GM12873 (cell line): ENCODE measurements around the gene ENTPD2.

Source experiments
- TF ChIP-seq, protein P1 (sequence below): IDR thresholded peaks from 2 replicates; pipeline ENCODE4 v1.5.1; 2012; ENCODE audit warnings: low read depth, mild to moderate bottlenecking, moderate library complexity, low read length, control low read depth; ENCODE audit not compliant: insufficient read depth; ENCODE audit errors: missing control alignments

Gene ENTPD2

DNA sequence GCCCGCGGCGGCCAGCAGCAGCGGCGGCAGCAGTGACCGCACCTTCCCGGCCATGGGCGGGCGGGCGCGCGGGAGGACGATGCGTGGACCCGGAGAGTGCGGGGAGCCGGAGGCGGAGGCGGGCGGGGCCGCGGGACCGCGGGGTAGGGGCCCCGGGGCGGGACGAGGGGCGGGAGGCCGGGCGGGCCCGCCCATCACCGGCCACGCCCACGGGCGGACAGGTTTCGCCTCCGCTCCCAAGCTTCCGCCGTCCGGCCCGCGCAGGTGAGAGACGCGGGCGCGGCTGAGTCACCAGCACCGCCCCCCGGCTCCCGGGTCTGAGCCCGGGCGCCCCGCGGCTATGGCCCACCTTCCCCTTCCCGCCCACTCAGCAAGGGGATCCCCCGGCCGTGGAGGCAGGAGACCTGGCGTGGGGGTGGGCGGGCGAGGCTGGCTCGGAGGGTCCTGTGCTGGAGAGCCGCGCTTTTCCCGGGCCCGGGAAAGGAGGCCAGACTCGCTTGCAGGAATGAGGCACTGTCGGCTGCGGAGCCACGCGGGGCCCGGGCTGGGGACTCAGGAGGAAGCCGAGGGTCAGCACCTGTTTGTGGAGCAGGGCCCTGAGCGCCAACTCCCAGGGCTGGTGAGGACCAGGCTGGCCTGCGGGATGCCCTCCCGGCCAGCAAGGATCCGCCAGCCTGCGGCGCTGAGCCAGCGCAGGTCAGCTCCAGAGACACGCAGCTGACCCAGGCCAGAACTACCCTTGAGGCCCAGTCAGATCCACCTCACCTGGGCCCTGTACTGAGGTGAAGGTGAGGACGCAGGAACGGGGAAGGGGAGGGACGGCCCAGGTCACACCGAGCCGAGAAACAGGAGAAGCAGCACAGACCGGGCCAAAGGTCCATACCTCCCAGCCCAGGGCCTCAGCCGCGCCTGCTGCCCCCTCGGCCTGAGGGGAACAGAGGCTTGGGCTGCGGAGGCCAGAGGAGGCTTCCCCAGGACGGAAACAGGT, at the start of gene ENTPD2:
Gene ENTPD2, minus strand, starts transcription at position 118 of the 988 bp plus-strand sequence. Its CDS starts 64 bp downstream, at position 54.
- TF ChIP-seq, protein P1, sequence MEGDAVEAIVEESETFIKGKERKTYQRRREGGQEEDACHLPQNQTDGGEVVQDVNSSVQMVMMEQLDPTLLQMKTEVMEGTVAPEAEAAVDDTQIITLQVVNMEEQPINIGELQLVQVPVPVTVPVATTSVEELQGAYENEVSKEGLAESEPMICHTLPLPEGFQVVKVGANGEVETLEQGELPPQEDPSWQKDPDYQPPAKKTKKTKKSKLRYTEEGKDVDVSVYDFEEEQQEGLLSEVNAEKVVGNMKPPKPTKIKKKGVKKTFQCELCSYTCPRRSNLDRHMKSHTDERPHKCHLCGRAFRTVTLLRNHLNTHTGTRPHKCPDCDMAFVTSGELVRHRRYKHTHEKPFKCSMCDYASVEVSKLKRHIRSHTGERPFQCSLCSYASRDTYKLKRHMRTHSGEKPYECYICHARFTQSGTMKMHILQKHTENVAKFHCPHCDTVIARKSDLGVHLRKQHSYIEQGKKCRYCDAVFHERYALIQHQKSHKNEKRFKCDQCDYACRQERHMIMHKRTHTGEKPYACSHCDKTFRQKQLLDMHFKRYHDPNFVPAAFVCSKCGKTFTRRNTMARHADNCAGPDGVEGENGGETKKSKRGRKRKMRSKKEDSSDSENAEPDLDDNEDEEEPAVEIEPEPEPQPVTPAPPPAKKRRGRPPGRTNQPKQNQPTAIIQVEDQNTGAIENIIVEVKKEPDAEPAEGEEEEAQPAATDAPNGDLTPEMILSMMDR, result no peak

DNA sequence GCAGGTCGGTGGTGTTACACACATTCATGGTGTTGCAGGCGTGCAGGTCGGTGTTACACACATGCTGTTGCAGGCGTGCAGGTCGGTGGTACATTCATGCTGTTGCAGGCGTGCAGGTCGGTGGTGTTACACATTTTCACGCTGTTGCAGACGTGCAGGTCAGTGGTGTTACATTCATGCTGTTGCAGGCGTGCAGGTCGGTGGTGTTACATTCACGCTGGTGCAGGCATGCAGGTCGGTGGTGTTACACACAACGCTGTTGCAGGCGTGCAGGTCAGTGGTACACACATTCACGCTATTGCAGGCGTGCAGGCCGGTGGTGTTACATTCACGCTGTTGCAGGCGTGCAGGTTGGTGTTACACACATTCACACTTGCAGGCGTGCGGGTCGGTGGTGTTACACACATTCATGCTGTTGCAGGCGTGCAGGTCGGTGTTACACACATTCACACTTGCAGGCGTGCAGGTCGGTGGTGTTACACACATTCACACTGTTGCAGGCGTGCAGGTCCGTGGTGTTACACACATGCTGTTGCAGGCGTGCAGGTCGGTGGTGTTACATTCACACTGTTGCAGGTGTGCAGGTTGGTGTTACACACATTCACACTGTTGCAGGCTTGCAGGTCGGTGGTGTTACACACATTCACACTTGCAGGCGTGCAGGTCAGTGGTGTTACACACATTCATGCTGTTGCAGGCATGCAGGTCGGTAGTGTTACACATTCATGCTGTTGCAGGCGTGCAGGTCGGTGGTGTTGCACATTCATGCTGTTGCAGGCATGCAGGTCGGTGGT, 49.5 kb upstream of the ENTPD2 start:
- TF ChIP-seq, protein P1, result no peak

DNA sequence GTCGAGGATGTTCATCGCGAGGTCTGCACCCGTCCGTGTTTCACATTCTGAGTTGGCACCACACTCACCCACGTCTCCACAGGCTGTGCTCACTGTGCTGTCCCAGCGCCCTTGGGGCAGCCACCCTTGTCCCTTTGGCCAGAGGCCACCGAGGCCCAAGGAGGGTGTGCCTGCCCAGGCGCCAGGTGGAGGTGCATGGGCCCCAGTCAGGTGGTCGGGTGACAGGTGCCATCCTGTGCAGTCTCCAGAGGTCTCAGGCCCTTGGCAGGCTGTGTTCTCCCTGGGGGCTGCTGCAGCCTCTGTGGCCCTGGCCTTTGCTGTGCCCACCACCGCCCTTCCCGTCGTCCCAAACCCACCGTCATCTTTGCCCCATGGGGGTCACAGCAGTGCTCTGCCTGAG, 45.4 kb upstream of the ENTPD2 start:
- TF ChIP-seq, protein P1, result no peak

DNA sequence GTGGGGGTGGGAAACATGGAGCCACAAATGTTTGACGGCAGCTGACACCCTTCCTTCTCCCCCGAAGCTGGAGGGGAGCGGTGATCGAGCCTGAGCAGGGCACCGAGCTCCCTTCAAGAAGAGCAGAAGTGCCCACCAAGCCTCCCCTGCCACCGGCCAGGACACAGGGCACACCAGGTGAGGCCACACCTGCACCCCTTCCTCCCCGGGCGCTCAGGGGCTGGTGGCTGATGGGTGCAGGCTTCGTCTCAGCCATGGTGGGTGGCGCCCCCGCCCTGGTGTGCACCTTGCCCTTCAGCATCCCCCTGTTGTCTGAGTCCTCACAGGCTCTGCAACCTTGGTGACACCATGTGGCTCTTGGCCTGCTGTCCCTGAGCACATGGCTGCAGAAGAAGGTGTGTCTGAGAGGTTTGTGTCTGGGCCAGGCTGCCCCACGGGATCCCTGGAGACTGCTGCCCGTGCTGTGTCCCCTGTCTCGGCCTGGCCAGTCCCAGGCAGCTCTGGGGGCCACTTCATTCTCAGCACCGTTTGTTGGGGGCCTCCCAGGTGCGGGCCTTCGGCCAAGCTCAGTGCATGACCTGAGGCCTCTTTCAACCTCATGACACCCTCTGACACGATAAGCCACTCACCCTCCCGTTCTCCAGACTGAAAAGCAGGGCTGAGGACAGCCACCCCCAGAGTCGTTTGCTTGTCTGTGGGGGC, 44.1 kb upstream of the ENTPD2 start:
- TF ChIP-seq, protein P1, result no peak

DNA sequence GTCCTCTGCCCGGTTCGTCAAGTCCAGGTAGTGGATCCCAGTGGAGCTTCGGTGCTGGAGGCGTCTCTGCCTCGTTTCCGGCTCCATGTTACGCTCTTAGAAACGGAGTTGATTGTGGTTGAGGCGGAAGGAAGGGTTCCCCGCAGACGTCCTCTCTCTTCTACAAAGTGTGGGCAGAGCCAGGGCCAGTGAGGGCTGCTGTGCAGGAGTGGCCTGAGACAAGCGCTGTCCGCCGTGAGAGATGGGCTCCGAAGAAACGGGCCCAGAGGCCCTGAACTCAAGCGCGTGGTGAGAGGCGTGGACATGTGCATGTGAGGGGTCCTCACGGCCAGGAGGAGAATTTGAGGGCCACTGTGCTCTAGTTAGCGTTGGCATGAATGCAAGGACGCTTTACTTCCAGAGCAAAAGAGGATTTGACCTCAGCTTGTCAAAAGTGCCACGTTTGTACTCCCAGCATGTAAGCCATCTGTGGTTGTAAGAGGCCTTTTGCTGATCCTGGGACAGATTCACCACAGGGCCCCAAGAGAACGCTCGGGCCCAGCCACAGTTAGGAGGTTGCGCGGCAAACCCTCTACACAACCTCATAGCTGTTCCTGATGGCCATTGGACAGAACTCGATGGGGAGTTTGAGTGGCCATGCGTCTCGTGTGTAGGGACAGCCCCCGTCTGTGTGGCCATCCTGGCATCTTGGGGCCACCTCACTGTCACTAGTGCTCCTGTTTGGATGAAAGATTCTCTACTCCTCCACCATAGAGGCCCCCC, 43.1 kb upstream of the ENTPD2 start:
- TF ChIP-seq, protein P1, result no peak

DNA sequence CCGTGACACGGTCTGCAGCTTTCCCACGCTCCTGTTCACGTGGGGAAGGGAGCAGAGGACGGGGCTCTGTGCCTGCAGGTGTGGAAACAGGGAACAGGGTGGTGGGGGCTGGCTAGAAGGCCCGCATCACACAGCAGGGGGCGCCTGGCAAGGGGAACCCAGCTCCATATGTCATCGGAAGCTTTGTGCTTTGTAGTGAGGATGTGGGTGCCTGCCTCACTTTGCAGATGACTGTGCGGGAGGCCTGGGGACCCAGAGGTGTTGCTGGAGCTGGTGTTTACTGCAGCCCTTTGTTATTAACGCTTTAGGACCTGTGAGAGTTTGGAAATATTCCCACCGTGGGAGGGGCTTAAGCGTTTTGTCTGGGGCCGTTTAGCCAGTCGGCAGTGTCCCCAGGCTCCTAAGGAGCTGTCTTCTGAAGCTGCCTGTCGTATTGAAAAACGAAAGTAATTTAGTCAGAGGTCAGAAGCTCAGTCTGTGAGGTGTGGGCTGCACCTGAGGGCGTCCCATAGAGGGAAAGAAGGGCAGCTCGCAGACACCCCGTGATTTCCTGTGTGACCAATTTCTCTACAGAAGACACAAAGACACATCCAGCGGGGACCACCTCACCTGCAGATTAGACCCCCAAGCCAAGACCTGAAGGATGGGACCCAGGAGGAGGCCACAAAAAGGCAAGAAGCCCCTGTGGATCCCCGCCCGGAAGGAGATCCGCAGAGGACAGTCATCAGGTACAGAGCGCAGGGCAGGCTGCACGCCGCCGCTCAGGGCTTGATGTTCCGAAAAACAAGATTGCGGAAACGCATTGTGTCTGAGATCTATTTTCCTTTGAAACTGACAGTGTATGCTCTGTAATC, 42.0 kb upstream of the ENTPD2 start:
- TF ChIP-seq, protein P1, result peak; percentile 86
